GM21381 (cell line): ENCODE data around the gene APOL5.
"Not testable (repeated sequence)": the region's sequence is repeated elsewhere in the genome, so short reads cannot be mapped to it uniquely, and the experiment has no call there.

Experiments
- ATAC-seq: cut with Tn5 transposase; IDR thresholded peaks from one replicate; pipeline ENCODE4 v1.9.1; 2021; ENCODE audit warnings: mild to moderate bottlenecking, moderate library complexity; ENCODE audit not compliant: unreplicated experiment

APOL5 gene

GRCh38 chr22:35717572-35717971 is at the start of gene APOL5:
TSS of gene APOL5 (plus strand) at chr22:35717872. CDS start at chr22:35717872, 0 bp downstream.
- ATAC-seq: no peak

- no peak for ATAC-seq
These were observed 43.3 kb upstream of the APOL5 start for GRCh38 chr22:35674335-35674734.

GRCh38 chr22:35676065-35676464 is 41.6 kb upstream of the APOL5 start:
- not testable (repeated sequence) for ATAC-seq

DNA sequence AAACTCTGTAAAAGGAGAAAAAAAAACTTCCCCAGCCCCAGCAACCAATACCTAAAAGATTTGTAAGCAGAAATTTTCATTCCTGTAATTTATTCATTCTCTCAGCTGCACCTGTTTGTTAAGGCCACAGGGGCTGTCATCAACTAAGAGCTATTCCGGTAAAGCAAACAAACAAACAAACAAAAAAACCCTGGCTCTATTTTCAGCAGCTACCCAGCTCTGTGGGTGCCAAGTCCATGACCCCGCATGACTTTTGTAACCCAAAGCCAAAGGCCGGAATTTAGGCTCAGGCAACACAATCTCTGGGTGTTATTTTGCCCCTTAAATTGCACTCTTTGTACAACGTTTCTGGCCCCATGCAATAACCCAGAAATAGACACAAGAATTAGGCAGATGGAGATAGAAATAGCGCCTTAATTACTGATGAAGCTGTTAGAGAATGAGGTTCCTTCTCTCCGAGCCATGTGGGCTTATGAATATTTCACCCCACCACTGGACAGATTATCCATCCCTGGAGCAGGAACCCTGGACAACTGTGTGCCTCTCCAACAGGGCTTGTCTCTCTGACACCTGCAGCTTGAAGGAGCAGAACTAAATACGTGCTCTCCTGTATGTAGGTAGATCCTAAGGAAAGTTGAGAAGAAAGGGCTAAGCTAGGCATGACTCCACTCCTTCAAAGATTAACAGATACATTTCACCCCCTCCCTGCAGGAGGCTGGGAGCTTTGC is 40.0 kb upstream of the APOL5 start:
- ATAC-seq: no peak

DNA sequence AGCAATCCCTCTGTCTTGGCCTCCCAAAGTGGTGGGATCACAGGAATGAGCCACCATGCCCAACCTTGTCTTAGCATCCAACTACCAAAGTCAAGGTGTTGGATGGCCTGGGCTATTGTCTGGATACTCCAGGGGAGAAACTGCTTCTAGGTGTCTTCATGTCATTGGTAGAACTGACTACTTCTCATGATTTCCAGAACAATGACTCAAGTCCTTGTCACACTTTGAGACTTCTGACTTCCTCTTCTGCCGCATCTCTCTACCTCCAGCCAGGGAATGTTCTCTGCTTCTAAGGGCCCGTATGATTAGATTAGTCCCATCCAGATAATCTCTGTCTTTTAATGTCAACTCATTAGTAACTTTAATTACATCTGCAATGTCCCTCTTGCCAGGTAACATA is 38.8 kb upstream of the APOL5 start:
- no peak for ATAC-seq

DNA sequence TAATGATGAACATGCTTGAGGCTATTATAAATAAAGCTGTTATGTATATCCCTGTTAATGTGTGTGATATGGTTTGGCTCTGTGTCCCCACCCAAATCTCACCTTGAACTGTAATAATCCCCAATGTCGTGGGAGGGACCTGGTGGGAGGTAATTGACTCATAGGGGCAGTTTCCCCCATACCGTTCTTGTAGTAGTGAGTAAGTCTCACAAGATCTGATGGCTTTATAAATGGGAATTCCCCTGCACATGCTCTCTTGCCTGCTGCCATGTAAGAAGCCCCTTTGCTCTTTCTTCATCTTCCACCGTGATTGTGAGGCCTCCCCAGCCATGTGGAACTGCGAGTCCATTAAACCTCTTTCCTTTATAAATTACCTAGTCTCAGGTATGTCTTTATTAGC is 38.2 kb upstream of the APOL5 start:
- not testable (repeated sequence) for ATAC-seq

DNA sequence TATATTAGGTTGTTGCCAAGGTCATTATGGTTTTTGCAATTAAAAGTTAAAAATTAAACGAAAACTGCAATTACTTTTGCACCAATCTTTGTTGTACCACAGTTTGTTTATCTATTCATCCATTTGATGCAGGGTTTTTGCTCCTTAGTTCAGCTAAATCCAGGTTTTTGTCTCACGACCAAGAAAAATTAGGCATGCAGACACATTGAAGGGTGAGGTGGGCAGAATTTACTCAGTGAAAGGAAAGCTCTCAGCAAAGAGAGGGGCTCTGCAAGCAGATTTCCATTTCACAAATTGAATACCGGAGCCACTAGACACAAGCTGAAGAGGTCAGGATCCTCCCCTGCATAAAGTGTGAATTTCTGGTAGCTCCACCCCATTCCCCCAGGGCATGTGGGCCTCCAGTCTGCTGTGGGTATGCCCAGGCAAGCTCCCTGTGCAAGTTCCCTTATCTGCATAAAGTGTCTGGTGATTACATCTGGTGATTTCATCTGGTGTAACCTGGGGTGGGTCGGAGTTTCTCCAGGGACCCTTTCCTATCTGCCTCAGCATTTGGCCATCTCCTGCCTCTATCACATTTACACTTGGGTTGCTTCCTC is 36.1 kb upstream of the APOL5 start:
- ATAC-seq: no peak

GRCh38 chr22:35683560-35683959 is 34.1 kb upstream of the APOL5 start:
- ATAC-seq: no peak

DNA sequence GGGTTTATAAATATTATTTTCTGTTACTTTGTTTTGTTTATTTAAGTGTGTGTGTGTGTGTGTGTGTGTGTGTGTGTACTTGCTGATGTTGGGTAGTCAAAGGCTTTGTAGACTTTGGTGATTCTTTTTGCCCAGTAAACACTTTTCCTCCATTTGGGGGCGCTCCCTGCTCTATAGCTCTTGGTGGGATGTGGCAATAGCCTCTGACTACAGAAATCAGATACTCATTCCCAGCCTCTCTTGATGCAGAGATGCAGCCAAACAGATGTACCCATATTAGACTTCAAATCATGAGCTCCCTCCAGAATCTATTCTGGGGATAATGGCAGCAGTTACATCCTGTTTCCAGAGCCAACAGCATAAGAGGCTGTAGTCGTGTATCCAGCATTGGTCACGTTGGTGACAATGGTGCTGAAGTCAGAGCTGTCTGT is 33.4 kb upstream of the APOL5 start:
- ATAC-seq: no peak

GRCh38 chr22:35684732-35685131 is 32.9 kb upstream of the APOL5 start:
- ATAC-seq: no peak

GRCh38 chr22:35685731-35686130 is 31.9 kb upstream of the APOL5 start:
- ATAC-seq: no peak

- ATAC-seq: no peak
These were observed 31.4 kb upstream of the APOL5 start for GRCh38 chr22:35686298-35686697.

DNA sequence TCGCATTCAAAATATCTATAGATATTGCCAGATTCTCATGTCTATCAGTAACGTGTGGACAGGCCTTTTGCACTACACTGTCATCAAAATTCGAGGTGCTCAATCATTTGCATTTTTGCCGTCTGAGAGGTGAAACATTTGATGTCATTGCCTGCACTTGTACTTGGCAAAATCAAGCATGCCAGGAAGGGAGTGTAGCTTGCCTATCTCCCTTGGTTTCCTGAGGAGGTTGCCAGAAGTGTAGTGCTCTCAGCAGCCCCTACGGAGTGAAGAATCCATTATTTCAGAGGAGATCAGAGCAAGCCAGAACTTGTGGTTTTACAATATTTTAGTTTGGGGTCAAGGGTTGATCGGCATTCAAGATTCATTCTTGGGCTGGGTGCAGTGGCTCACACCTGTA is 30.2 kb upstream of the APOL5 start:
- no peak for ATAC-seq

GRCh38 chr22:35688913-35689675 is 28.6 kb upstream of the APOL5 start:
- ATAC-seq: no peak

GRCh38 chr22:35690001-35690400 is 27.7 kb upstream of the APOL5 start:
- no peak for ATAC-seq

- ATAC-seq: no peak
These were observed 22.5 kb upstream of the APOL5 start for GRCh38 chr22:35695202-35695601.

GRCh38 chr22:35697142-35697541 is 20.5 kb upstream of the APOL5 start:
- ATAC-seq: no peak

DNA sequence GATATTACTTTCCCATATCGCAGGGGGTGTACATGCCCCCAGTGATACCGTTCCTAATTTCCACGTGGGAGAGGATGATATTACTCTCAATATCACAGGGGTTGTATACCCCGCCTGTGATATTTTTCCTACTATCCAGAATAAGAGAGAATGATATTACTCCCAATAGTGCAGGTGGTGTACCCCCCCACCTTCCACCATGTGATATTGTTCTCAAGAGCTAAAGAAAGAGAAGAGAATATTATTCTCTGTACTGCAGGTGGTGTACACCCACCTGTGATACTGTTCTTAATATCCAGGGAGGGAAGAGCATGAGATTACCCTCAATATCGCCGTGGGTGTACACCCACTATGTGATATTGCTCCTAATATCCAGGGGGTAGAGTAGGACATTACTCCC is 17.8 kb upstream of the APOL5 start:
- ATAC-seq: not testable (repeated sequence)

DNA sequence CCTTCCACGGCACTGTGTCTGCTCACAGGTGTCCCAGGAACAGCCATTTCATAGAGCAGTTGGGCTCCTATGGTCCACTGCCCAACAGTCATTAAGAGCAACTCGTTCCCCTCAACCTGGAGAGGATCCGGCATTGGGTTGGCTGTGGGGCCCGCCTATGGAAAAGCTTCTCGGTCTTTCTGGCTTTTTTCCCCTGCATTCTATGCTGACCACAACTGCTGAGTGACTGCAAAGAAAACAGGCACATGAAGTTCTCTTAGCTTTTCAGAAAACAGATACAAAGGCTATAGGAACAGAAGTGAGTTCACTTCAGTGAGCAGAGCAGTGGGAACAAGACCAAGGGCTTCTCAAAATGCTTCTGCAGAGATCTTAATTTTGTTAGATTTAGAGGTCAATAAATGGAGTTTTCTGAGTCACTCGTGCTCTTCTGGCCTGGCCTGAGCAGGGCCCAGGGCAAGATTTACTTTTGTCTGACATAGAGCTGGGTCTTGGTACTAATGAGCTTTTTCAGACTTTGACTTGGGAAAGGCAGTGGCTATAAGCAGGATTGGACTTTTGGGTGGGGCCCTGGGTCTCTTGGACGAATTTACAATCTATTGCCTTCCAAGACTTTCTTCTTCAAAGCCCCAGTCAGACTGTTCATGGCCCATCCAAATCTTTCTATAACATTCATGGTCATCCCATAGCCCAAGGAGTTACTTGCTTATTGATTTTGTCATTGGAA is 13.6 kb upstream of the APOL5 start:
- ATAC-seq: no peak

DNA sequence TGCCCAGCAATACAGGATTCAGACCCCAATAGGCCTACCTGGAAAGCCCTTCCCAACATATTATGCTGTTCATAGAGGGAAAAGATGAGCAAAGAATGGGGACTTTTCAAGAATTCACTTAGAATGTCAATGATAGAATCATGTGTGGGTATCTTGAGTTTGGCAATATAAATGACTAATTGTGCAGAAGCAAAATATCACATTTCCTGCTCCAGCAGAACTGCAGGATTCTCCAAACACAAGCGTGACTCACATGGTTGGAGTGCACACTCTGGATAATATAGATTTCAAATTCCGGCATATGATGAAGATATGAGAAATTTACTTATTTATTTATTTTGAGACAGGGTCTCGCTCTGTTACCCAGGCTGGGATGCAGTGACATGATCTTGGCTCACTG is 12.5 kb upstream of the APOL5 start:
- ATAC-seq: no peak

DNA sequence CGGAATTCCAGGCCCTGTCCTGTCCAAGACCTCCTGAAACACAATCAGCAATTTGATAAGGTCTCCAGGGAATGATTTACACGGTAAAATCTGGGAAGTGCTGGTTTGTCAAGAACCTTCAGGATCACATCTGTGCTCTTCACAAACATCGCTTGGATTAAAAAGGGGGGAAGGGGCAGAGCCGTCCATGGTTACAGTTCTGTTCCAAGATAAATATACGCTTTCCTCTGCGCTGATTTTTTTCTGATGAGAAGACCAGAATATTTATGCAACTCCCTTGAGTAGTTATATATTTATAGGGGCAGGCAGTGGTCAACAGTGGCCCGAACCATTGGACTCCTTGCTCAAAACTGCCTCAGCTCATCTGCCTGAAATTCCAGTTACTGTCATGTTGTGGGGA is 9.2 kb upstream of the APOL5 start:
- ATAC-seq: no peak
